ENCODE data around the gene VWA5B2.

The VWA5B2 gene

GRCh38 chr3:184229394-184230080, at the start of gene VWA5B2:
Gene VWA5B2, plus strand, starts transcription at chr3:184229585. Its CDS starts 944 bp downstream, at chr3:184230529.
- Mint-ChIP-seq H3K9me3 (no peaks in the 10 kb centered on the region), H3K4me1 (ENCODE audit: low read depth) (peaks cover 10% of the 10 kb centered on the region), H3K36me3 (ENCODE audit: low read depth) (no peaks in the 10 kb centered on the region), H3K27me3 (peaks cover 52% of the 10 kb centered on the region), H3K4me3 (peak within 1 kb of the TSS; percentile 52), H3K27ac (no peak within 1 kb of the TSS)

- no peak overlapping the region for H3K27ac Mint-ChIP-seq
- peaks cover 61% of the 10 kb centered on the region for H3K36me3 Mint-ChIP-seq (ENCODE audit: low read depth)
- H3K4me3 Mint-ChIP-seq = no peak overlapping the region
- no peaks in the 10 kb centered on the region for H3K9me3 Mint-ChIP-seq
- no peaks in the 10 kb centered on the region for H3K27me3 Mint-ChIP-seq
- peaks cover 36% of the 10 kb centered on the region for H3K4me1 Mint-ChIP-seq (ENCODE audit: low read depth)
Measured at GRCh38 chr3:184180165-184180564, 49.2 kb upstream of the VWA5B2 start.

GRCh38 chr3:184181596-184181995, 47.8 kb upstream of the VWA5B2 start:
- H3K36me3 Mint-ChIP-seq (ENCODE audit: low read depth) = peaks cover 62% of the 10 kb centered on the region
- H3K9me3 Mint-ChIP-seq = no peaks in the 10 kb centered on the region
- H3K27ac Mint-ChIP-seq = no peak overlapping the region
- H3K4me3 Mint-ChIP-seq = no peak overlapping the region
- H3K4me1 Mint-ChIP-seq (ENCODE audit: low read depth) = peaks cover 29% of the 10 kb centered on the region
- no peaks in the 10 kb centered on the region for H3K27me3 Mint-ChIP-seq

GRCh38 chr3:184183679-184184078, 45.7 kb upstream of the VWA5B2 start:
- Mint-ChIP-seq H3K4me3 (no peak overlapping the region), H3K9me3 (no peaks in the 10 kb centered on the region), H3K4me1 (ENCODE audit: low read depth) (peaks cover 36% of the 10 kb centered on the region), H3K27me3 (no peaks in the 10 kb centered on the region), H3K36me3 (ENCODE audit: low read depth) (peaks cover 70% of the 10 kb centered on the region), H3K27ac (no peak overlapping the region)

GRCh38 chr3:184184546-184185230, 44.7 kb upstream of the VWA5B2 start:
- no peaks in the 10 kb centered on the region for H3K27me3 Mint-ChIP-seq
- peak overlapping the region; percentile 96 for H3K4me3 Mint-ChIP-seq
- H3K36me3 Mint-ChIP-seq (ENCODE audit: low read depth) = peaks cover 67% of the 10 kb centered on the region
- peak overlapping the region; percentile 94 for H3K27ac Mint-ChIP-seq
- no peaks in the 10 kb centered on the region for H3K9me3 Mint-ChIP-seq
- peaks cover 38% of the 10 kb centered on the region for H3K4me1 Mint-ChIP-seq (ENCODE audit: low read depth)

GRCh38 chr3:184185461-184186183, 43.8 kb upstream of the VWA5B2 start:
- H3K36me3 Mint-ChIP-seq (ENCODE audit: low read depth) = peaks cover 66% of the 10 kb centered on the region
- peak overlapping the region; percentile 94 for H3K27ac Mint-ChIP-seq
- H3K9me3 Mint-ChIP-seq = no peaks in the 10 kb centered on the region
- H3K27me3 Mint-ChIP-seq = no peaks in the 10 kb centered on the region
- H3K4me3 Mint-ChIP-seq = peak overlapping the region; percentile 96
- H3K4me1 Mint-ChIP-seq (ENCODE audit: low read depth) = peaks cover 38% of the 10 kb centered on the region

GRCh38 chr3:184186184-184186901, 43.0 kb upstream of the VWA5B2 start, which contains the start of gene ABCF3:
Gene ABCF3, plus strand, starts transcription at chr3:184186199. Its CDS starts 9 bp downstream, at chr3:184186208.
- H3K27me3 Mint-ChIP-seq = no peaks in the 10 kb centered on the region
- H3K4me3 Mint-ChIP-seq = peak within 1 kb of the TSS; percentile 96
- H3K36me3 Mint-ChIP-seq (ENCODE audit: low read depth) = peaks cover 64% of the 10 kb centered on the region
- H3K4me1 Mint-ChIP-seq (ENCODE audit: low read depth) = peaks cover 38% of the 10 kb centered on the region
- no peaks in the 10 kb centered on the region for H3K9me3 Mint-ChIP-seq
- H3K27ac Mint-ChIP-seq = peak within 1 kb of the TSS; percentile 94

- H3K27me3 Mint-ChIP-seq = no peaks in the 10 kb centered on the region
- peaks cover 60% of the 10 kb centered on the region for H3K36me3 Mint-ChIP-seq (ENCODE audit: low read depth)
- H3K4me1 Mint-ChIP-seq (ENCODE audit: low read depth) = peaks cover 38% of the 10 kb centered on the region
- H3K27ac Mint-ChIP-seq = peak overlapping the region; percentile 94
- peak overlapping the region; percentile 96 for H3K4me3 Mint-ChIP-seq
- no peaks in the 10 kb centered on the region for H3K9me3 Mint-ChIP-seq
Measured at GRCh38 chr3:184186902-184187207, 42.5 kb upstream of the VWA5B2 start.

GRCh38 chr3:184188080-184188479, 41.3 kb upstream of the VWA5B2 start:
- Mint-ChIP-seq H3K27me3 (no peaks in the 10 kb centered on the region), H3K9me3 (no peaks in the 10 kb centered on the region), H3K36me3 (ENCODE audit: low read depth) (peaks cover 61% of the 10 kb centered on the region), H3K4me1 (ENCODE audit: low read depth) (peaks cover 38% of the 10 kb centered on the region), H3K4me3 (no peak overlapping the region), H3K27ac (no peak overlapping the region)

GRCh38 chr3:184189421-184189820, 40.0 kb upstream of the VWA5B2 start:
- H3K9me3 Mint-ChIP-seq = no peaks in the 10 kb centered on the region
- H3K4me3 Mint-ChIP-seq = no peak overlapping the region
- H3K4me1 Mint-ChIP-seq (ENCODE audit: low read depth) = peaks cover 36% of the 10 kb centered on the region
- no peak overlapping the region for H3K27ac Mint-ChIP-seq
- no peaks in the 10 kb centered on the region for H3K27me3 Mint-ChIP-seq
- H3K36me3 Mint-ChIP-seq (ENCODE audit: low read depth) = peaks cover 61% of the 10 kb centered on the region

GRCh38 chr3:184192889-184193288, 36.5 kb upstream of the VWA5B2 start:
- Mint-ChIP-seq H3K27ac (no peak overlapping the region), H3K4me3 (no peak overlapping the region), H3K4me1 (ENCODE audit: low read depth) (peaks cover 10% of the 10 kb centered on the region), H3K36me3 (ENCODE audit: low read depth) (peaks cover 50% of the 10 kb centered on the region), H3K9me3 (no peaks in the 10 kb centered on the region), H3K27me3 (no peaks in the 10 kb centered on the region)

GRCh38 chr3:184193991-184194539, 35.3 kb upstream of the VWA5B2 start:
- H3K36me3 Mint-ChIP-seq (ENCODE audit: low read depth) = peaks cover 39% of the 10 kb centered on the region

GRCh38 chr3:184196536-184196935, 32.8 kb upstream of the VWA5B2 start:
- Mint-ChIP-seq H3K27ac (no peak overlapping the region), H3K36me3 (ENCODE audit: low read depth) (peaks cover 26% of the 10 kb centered on the region), H3K4me3 (no peak overlapping the region), H3K27me3 (no peaks in the 10 kb centered on the region), H3K4me1 (ENCODE audit: low read depth) (no peaks in the 10 kb centered on the region), H3K9me3 (no peaks in the 10 kb centered on the region)

More at GRCh38 chr3:184193991-184194539, 35.3 kb upstream of the VWA5B2 start:
- no peaks in the 10 kb centered on the region for H3K27me3 Mint-ChIP-seq
- no peaks in the 10 kb centered on the region for H3K9me3 Mint-ChIP-seq
- no peak overlapping the region for H3K4me3 Mint-ChIP-seq
- H3K27ac Mint-ChIP-seq = no peak overlapping the region
- no peaks in the 10 kb centered on the region for H3K4me1 Mint-ChIP-seq (ENCODE audit: low read depth)

- Mint-ChIP-seq H3K27ac (no peak overlapping the region), H3K4me3 (no peak overlapping the region), H3K27me3 (no peaks in the 10 kb centered on the region), H3K9me3 (no peaks in the 10 kb centered on the region), H3K36me3 (ENCODE audit: low read depth) (peaks cover 10% of the 10 kb centered on the region), H3K4me1 (ENCODE audit: low read depth) (no peaks in the 10 kb centered on the region)
Measured at GRCh38 chr3:184198509-184198908, 30.9 kb upstream of the VWA5B2 start.
